Activated CD8-positive, alpha-beta memory T cell treated with anti-CD3 and anti-CD28 coated beads, Interleukin-2, amount 10 ng/mL, durations not matched to agents 7 days and 5 days (primary cell): ENCODE results near the gene CLMN. TPM values are rescaled to one million over a fixed set of nuclear protein-coding genes. Genes with fewer than 3 reads are reported as not detected.

ENCODE experiments used
- microRNA-seq: library from miRNA; unstranded; fragments of <30 nt; microRNA quantifications from one replicate; pipeline ENCODE4 v1.2.0, GENCODE V29; 2022
- total RNA-seq, 2 experiments: library from RNA; stranded (reverse); gene quantifications; one replicate each; pipeline ENCODE4 v1.2.3, GENCODE V29; 2021

The CLMN gene
- total RNA-seq, 2 experiments from 2014 or later = 0.42 to 0.91 TPM

Small RNAs within 50 kb of the gene (microRNA-seq; reads per million reads assigned to microRNA genes)
- 9.4 reads per million, percentile 29 among the genes with 10 or more reads in this experiment for gene MIR3173

Other genes with a start within 250 kb of the CLMN start
- gene DICER1, start 162.4 kb downstream of the CLMN start, total RNA-seq = 10 to 100 TPM; 61.4 to 75.6 TPM
- gene SYNE3, start 196.7 kb upstream of the CLMN start, total RNA-seq = 10 to 100 TPM; 65.8 to 81.6 TPM
- 10 to 100 TPM; 36.4 to 48.5 TPM for gene GLRX5, start 215.1 kb upstream of the CLMN start, total RNA-seq